GM18873 (cell line): ENCODE results near the gene TIMM44.
"Not testable (repeated sequence)": the region's sequence is repeated elsewhere in the genome, so short reads cannot be mapped to it uniquely, and the experiment has no call there.

Experiments used
- ATAC-seq: cut with Tn5 transposase; IDR thresholded peaks from one replicate; pipeline ENCODE4 v1.9.1; 2021; ENCODE audit warnings: mild to moderate bottlenecking, moderate library complexity, moderate number of reproducible peaks; ENCODE audit not compliant: unreplicated experiment, low FRiP score

TIMM44 gene

DNA sequence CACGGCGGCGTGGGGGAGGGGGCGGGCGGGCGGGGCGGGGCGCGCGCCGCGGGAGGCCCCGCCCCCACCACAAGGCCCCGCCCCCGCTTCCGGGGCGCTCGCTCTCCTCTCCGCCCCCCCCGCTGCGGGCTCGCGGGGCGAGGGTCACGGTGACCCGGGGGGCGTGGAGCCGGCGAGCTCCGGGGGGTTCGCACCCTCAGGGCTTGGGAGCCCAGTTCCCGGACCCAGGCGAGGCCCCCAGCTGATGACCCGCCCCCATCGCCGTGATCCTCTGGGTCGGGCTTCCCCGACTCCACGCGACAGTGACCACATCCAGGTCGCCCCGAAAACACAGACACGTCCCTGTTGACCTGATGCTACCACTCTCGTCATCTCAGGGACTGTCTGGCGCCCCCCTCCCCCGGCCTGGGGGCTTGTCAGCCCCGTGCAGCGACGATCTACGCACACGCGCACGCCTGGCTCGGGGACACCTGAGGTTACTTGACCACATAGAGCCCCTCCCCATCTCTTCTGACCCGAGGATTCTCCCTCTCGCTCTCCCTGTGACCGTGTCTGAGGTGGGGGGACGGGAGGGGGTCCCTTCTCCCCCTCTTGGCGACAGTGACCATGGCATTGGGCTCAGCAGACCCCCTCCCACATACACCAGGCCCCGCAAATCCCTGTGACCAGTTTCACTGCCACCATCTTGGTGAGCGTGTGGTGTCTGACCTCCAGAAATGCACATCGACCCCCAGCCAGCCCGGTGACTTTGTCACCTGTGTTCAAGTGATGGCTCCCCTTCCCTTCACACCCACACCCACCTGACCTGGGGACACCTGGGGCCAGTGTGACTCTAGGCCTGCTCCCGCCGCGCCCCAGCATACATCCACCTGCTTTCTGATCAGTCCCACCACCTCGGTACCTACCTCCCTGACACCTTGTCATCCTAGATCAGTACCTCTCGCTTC lies 39.1 kb downstream of the TIMM44 start:
- ATAC-seq: peak; percentile 8

DNA sequence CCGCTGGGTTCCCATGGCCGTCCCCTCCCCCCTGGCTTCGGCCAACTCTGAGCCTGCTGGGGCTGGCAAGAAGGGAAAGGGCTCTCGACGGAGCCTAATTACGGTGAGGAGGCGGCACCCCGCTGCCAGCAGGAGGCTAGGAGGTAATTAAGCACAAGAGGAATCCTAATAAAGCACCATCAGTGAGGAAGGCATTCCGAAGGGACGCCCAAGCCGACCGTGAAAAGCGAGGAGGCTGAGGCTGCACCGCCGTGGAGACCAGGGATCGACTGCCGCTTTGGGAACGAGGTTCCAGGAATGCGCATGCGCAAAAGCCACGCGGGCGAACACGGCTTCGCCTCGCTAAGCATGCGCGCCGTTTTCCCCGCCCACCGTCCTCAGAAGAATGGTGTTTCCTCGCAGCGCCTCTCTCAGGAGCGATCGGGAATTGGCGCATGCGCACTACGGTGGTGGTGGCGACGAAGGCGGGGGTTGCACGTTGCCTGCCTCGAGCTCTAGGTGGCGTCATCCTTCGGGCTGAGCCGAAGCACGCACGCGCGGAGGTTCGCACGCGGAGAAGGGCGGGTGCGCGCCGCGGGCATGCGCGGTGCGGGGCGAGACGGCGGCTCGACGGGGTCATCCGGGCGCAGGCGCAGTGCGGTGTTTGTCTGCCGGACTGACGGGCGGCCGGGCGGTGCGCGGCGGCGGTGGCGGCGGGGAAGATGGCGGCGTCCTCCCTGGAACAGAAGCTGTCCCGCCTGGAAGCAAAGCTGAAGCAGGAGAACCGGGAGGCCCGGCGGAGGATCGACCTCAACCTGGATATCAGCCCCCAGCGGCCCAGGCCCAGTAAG lies 40.0 kb downstream of the TIMM44 start, which contains the start of gene MAP2K7:
Gene MAP2K7, plus strand, starts transcription at position 634 of the 830 bp plus-strand sequence. Its CDS starts 68 bp downstream, at position 702.
- peak; percentile 84 for ATAC-seq

DNA sequence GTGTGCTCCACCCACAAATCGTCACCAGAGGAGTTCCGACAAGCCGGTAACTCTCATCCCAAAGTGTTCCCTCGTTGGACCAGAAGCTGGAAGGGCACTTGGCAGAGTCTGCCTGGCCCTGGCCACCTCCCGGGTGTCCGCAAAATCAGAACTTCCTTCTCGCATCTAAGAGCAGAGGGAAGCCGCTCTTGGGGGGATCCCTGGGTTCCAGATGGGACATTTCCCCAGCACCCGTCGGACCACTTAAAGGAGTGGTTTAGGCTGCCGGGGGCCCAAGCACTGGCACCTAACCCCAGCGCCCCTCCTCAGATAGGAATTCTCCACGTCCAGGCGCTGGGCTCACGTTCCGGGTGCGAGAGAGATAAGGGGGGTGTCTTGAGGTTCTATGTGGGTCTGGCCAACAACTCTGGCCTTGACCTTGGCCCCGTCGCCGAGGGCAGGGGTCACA lies 40.6 kb downstream of the TIMM44 start:
- no peak for ATAC-seq

- no peak for ATAC-seq
Measured at GRCh38 chr19:7901337-7901736, 42.1 kb downstream of the TIMM44 start.

- no peak for ATAC-seq
Measured at GRCh38 chr19:7900931-7901330, 42.5 kb downstream of the TIMM44 start.

DNA sequence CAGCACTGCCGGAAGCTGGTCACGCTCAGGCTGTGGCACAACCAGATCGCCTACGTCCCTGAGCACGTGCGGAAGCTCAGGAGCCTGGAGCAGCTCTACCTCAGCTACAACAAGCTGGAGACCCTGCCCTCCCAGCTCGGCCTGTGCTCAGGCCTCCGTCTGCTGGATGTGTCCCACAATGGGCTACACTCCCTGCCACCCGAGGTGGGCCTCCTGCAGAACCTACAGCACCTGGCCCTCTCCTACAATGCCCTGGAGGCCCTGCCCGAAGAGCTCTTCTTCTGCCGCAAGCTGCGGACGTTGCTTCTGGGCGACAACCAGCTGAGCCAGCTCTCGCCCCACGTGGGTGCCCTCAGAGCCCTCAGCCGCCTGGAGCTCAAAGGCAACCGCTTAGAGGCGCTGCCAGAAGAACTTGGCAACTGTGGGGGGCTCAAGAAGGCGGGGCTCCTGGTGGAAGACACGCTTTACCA lies 43.0 kb downstream of the TIMM44 start:
- no peak for ATAC-seq

GRCh38 chr19:7899751-7900378 lies 43.6 kb downstream of the TIMM44 start:
- ATAC-seq: no peak

DNA sequence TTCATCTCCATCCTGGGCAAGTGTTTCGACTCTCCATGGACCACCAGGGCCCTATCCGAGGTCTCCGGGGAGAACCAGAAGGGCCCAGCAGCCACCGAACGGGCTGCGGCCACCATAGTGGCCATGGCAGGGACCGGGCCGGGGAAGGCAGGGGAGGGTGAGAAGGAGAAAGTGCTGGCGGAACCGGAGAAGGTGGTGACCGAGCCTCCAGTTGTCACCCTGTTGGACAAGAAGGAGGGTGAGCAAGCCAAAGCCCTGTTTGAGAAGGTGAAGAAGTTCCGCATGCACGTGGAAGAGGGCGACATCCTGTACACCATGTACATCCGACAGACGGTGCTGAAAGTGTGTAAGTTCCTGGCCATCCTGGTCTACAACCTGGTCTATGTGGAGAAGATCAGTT lies 44.5 kb downstream of the TIMM44 start:
- ATAC-seq: no peak

- ATAC-seq: no peak
Measured at GRCh38 chr19:7897292-7897691, 46.2 kb downstream of the TIMM44 start.

- no peak for ATAC-seq
Measured at GRCh38 chr19:7895565-7895964, 47.9 kb downstream of the TIMM44 start.

DNA sequence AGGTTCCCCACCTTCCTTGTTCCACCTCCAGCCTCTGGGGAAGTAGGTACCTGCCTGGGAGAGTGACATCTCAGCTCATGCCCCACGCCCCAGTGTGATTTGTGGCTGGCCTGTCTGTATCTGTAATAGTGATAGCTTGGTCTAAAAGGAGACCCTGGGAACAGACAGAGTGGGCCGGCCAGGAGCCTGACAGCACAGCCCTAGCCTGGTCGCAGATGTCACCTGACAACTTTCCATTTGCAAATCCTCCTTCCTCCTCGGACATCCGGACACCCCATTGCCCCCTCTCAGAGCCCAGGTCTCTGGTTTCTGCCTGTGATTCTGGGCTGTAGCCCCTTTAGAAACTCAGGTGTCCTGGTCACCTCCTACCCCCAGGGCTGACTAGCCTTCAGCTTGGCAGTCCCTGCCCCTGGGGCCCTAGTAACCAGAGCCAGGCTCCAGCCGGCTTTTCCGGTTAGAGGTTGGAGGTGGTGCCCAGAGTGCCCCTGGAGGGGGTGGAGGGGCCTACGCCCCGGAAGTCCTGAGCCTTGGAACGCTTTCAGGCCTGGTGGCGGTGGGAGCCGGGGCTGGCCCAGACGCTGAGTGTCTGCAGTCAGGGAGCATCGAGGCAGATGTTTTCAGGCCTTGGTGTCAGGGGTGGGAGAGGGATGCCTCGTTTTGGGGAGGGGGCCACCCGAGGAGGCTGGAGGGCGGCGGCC lies 48.7 kb downstream of the TIMM44 start:
- no peak for ATAC-seq

GRCh38 chr19:7893362-7894101 lies 49.9 kb downstream of the TIMM44 start:
- not testable (repeated sequence) for ATAC-seq

DNA sequence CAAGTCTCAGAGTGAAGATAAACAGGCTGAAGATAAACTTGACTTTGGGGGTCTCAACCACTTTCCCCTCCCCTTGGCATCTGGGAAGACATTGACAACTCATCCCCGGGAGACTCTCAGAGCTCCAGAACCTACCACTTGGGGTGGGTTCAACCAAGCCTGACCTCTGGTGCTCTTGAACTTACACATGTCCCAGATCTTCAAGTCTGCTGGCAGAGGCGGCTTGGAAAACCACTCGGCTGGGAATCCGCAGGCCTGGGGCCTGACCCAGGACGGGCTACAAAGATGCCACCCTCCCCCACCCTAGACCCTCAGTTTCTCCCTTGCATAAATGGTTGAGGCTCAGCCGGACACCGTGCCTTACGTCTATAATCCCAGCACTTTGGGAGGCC lies 54.6 kb downstream of the TIMM44 start:
- no peak for ATAC-seq

DNA sequence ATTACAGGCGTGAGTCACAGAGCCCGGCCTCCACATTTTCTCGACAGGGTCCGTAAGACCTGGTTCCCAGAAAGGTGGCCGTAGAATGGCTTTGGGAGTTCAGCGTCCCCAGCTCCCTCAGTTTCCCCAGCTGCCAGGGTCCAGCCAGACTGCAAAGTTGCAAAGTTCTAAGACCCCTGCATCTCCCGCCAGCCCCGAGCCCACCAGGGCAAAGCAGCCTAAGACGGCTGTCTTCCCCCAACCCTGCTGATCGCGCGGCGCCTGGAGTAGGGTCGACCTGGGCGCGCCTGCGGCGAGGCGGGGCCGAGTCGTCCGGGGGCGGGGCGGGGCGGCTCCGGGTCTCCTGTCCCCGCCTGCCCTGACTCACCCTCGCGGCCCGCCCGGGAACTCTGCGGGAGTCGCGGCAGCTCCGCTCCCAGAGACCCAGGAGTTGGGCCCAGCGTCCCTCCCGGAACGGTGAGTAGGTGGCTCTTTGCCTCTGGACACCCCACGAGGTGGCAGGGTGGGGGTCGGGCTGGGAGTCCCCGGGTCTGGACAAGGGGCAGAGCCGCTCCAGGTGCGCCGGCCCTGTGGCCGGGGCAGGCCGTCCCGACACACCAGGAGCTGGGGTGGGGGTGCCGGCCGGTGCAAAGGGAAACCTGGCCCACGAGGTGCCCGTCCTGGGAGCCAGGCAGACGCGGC lies 55.2 kb downstream of the TIMM44 start, which contains the start of gene LRRC8E:
Gene LRRC8E, plus strand, starts transcription at position 366 of the 681 bp plus-strand sequence. CDS start 7,094 bp downstream, outside the sequence.
- ATAC-seq: no peak

DNA sequence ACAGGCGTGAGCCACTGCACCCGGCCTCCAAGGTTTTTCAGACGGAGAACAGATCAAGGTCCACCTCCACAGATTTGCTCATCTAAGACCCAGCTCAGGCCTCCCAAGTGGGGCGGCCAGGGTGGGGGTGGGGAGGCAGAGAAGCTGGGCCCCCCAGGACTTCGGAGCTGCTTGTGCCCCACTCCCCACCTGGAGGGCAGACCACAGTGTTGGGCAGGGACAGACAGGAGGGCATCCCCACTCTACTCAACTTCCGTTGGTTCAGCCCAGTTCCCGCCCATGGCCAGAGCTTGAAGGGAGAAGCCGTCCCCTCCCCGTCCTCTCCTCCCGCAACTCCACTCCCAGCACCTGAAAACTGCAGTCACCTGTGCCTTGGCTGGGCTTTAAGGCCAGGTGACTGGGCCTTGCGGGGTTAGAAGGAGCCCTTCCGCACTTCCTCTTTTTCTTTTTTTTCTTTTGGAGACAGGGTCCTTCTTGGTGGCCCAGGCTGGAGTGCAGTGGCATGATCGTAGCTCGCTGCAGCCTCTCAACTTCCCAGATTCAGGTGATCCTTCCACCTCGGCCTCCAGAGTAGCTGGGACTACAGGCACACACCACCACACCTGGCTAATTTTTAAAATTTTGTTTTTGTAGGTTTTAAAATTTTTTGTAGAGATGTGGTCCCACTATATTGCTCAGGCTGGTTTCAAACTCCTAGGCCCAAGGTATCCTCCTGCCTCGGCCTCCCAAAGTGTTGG lies 55.9 kb downstream of the TIMM44 start:
- ATAC-seq: no peak

- ATAC-seq: no peak
Measured at GRCh38 chr19:7885818-7886217, 57.6 kb downstream of the TIMM44 start.

DNA sequence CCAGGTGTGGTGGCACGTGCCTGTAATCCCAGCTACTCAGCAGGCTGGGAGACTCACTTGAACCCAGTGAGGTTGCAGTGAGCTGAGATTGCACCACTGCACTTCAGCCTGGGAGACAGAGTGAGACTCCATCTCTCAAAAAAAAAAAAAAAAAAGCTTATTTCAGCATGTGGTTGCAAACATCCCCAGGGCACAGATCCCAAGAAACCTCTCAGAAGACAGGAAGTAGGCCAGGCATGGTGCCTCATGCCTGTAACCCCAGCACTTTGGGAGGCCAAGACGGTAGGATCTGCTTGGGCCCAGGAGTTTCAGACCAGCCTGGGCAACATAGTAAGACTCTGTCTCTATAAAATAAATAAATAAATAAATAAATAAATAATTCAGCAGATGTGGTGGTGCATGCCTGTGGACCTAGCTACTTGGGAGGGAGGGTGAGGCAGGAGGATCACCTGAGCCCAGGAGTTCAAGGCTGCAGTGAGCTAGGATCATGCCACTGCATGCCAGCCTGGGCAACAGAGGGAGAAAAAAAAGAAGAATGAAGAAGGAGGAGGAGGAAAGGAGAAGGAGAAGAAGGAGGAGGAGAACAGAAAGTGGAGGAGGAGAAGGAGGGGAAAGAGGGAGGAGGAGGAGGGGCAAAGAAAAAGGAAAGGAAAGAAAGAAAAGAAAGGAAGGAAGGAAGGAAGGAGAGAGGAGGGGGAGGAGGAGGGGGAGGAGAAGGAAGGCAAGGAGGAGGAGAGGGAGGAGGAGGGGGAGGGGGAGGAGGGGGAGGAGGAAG lies 59.5 kb downstream of the TIMM44 start:
- no peak for ATAC-seq
